H9 (cell line): Measurements from ENCODE around the gene CDH16. TPM values are rescaled to one million over a fixed set of nuclear protein-coding genes. Genes with fewer than 3 reads are reported as not detected.

ENCODE experiments used
- DNase-seq: peaks from one replicate; pipeline ENCODE4 v3.0.0-alpha.2; 2017
- H2AFZ ChIP-seq: one replicate; pipeline ENCODE4 v1.6.1; 2013; ENCODE audit warnings: mild to moderate bottlenecking, low read length, control low read depth, moderate library complexity
- H2AK5ac ChIP-seq: 2 replicates; pipeline ENCODE4 v1.6.1; 2013; ENCODE audit warnings: low read length, control low read depth, mixed read lengths; ENCODE audit not compliant: insufficient read length
- H2BK120ac ChIP-seq: one replicate; pipeline ENCODE4 v1.6.1; 2013; ENCODE audit warnings: low read depth, mild to moderate bottlenecking, low read length, control low read depth, inconsistent platforms; ENCODE audit not compliant: poor library complexity, severe bottlenecking
- H2BK12ac ChIP-seq: 2 replicates; pipeline ENCODE4 v1.6.1; 2013; ENCODE audit warnings: low read length, control low read depth, mixed read lengths, low read depth; ENCODE audit not compliant: insufficient read length
- H2BK15ac ChIP-seq: 2 replicates; pipeline ENCODE4 v1.6.1; 2013; ENCODE audit warnings: low read depth, low read length, control low read depth
- H2BK20ac ChIP-seq: one replicate; pipeline ENCODE4 v1.6.1; 2013; ENCODE audit warnings: low read depth, mild to moderate bottlenecking, low read length, control low read depth, inconsistent platforms; ENCODE audit not compliant: poor library complexity, severe bottlenecking
- H2BK5ac ChIP-seq: 2 replicates; pipeline ENCODE4 v1.6.1; 2013; ENCODE audit warnings: low read length, control low read depth, mixed read lengths; ENCODE audit not compliant: insufficient read length
- H3K14ac ChIP-seq: 2 replicates; pipeline ENCODE4 v1.6.1; 2013; ENCODE audit warnings: low read length, control low read depth; ENCODE audit not compliant: insufficient read depth
- H3K18ac ChIP-seq: 2 replicates; pipeline ENCODE4 v1.6.1; 2013; ENCODE audit warnings: low read depth, mild to moderate bottlenecking, mixed read lengths, low read length, control low read depth; ENCODE audit not compliant: insufficient read length
- H3K23ac ChIP-seq: 2 replicates; pipeline ENCODE4 v1.6.1; 2013; ENCODE audit warnings: low read length, control low read depth, mixed read lengths, low read depth; ENCODE audit not compliant: insufficient read length
- H3K23me2 ChIP-seq: 2 replicates; pipeline ENCODE4 v1.6.1; 2013; ENCODE audit warnings: low read depth, mild to moderate bottlenecking, mixed read lengths, low read length, control low read depth; ENCODE audit not compliant: insufficient read length, poor library complexity, severe bottlenecking
- H3K27ac ChIP-seq: 2 replicates; pipeline ENCODE4 v1.5.1; 2013; ENCODE audit warnings: low read length, control low read depth, mixed read lengths, low read depth; ENCODE audit not compliant: insufficient read length
- H3K27me3 ChIP-seq: 2 replicates; pipeline ENCODE4 v1.6.1; 2013; ENCODE audit warnings: low read length, control low read depth, inconsistent platforms; ENCODE audit not compliant: insufficient read depth
- H3K4ac ChIP-seq: 2 replicates; pipeline ENCODE4 v1.6.1; 2013; ENCODE audit warnings: low read depth, mild to moderate bottlenecking, control low read depth, inconsistent platforms, low read length, moderate library complexity
- H3K4me1 ChIP-seq: 2 replicates; pipeline ENCODE4 v1.6.1; 2013; ENCODE audit warnings: low read length, control low read depth, inconsistent platforms; ENCODE audit not compliant: insufficient read depth
- H3K4me2 ChIP-seq: 2 replicates; pipeline ENCODE4 v1.6.1; 2013; ENCODE audit warnings: low read length, control low read depth, mixed read lengths; ENCODE audit not compliant: insufficient read length, insufficient read depth
- H3K56ac ChIP-seq: 2 replicates; pipeline ENCODE4 v1.6.1; 2013; ENCODE audit warnings: low read depth, mild to moderate bottlenecking, mixed read lengths, low read length, control low read depth; ENCODE audit not compliant: insufficient read length
- H3K79me1 ChIP-seq: 2 replicates; pipeline ENCODE4 v1.6.1; 2013; ENCODE audit warnings: low read depth, mild to moderate bottlenecking, moderate library complexity, low read length, control low read depth, inconsistent platforms; ENCODE audit not compliant: insufficient read depth, poor library complexity, severe bottlenecking
- H3K79me2 ChIP-seq: 2 replicates; pipeline ENCODE4 v1.6.1; 2013; ENCODE audit warnings: low read length, control low read depth, inconsistent platforms; ENCODE audit not compliant: insufficient read depth
- H3K9ac ChIP-seq: 2 replicates; pipeline ENCODE4 v1.6.1; 2013; ENCODE audit warnings: low read length, control low read depth, mixed read lengths; ENCODE audit not compliant: insufficient read length; ENCODE audit errors: extremely low read depth
- H3K9me3 ChIP-seq: one replicate; pipeline ENCODE4 v1.6.1; 2013; ENCODE audit warnings: low read depth, low read length, inconsistent platforms; ENCODE audit not compliant: control insufficient read depth
- H3T11ph ChIP-seq: one replicate; pipeline ENCODE4 v1.6.1; 2013; ENCODE audit warnings: mild to moderate bottlenecking, low read length, control low read depth, inconsistent platforms
- H4K20me1 ChIP-seq: one replicate; pipeline ENCODE4 v1.6.1; 2013; ENCODE audit not compliant: control insufficient read depth, insufficient read length, insufficient read depth
- H4K5ac ChIP-seq: 2 replicates; pipeline ENCODE4 v1.6.1; 2013; ENCODE audit warnings: low read depth, mild to moderate bottlenecking, mixed read lengths, low read length, control low read depth; ENCODE audit not compliant: insufficient read length
- H4K8ac ChIP-seq: replicated peaks from 2 replicates; pipeline ENCODE4 v1.6.1; 2013; ENCODE audit warnings: low read length, control low read depth, mixed read lengths, low read depth; ENCODE audit not compliant: insufficient read length
- H4K91ac ChIP-seq: 2 replicates; pipeline ENCODE4 v1.6.1; 2013; ENCODE audit warnings: low read depth, mild to moderate bottlenecking, moderate library complexity, mixed read lengths, low read length, control low read depth; ENCODE audit not compliant: insufficient read length
- H3K27ac Mint-ChIP-seq, 3 experiments: 2 replicates in 2 of 3; 3 replicates in 1 of 3; pipeline ENCODE4 v1.8.0; 2020 to 2021; ENCODE audit warnings: mixed read lengths in 3 of 3, mild to moderate bottlenecking in 1 of 3, moderate library complexity in 1 of 3
- H3K27me3 Mint-ChIP-seq: 2 replicates; pipeline ENCODE4 v1.8.0; 2021; ENCODE audit warnings: low read depth, mild to moderate bottlenecking, moderate library complexity, mixed read lengths
- H3K36me3 Mint-ChIP-seq, 3 experiments: 2 replicates in 2 of 3; 3 replicates in 1 of 3; pipeline ENCODE4 v1.8.0; 2020 to 2021; ENCODE audit warnings: low read depth in 3 of 3, mixed read lengths in 3 of 3; ENCODE audit not compliant: insufficient read depth in 1 of 3
- H3K4me1 Mint-ChIP-seq, 2 experiments: 2 replicates each; pipeline ENCODE4 v1.8.0; 2020; ENCODE audit warnings: mixed read lengths in 2 of 2
- H3K4me3 Mint-ChIP-seq, 2 experiments: 2 replicates in 1 of 2; 3 replicates in 1 of 2; pipeline ENCODE4 v1.8.0; 2020 to 2021; ENCODE audit warnings: mild to moderate bottlenecking in 2 of 2, mixed read lengths in 2 of 2, moderate library complexity in 1 of 2
- H3K9me3 Mint-ChIP-seq, 2 experiments: 2 replicates in 1 of 2; 3 replicates in 1 of 2; pipeline ENCODE4 v1.8.0; 2020; ENCODE audit warnings: mild to moderate bottlenecking in 2 of 2, mixed read lengths in 2 of 2, moderate library complexity in 1 of 2
- CTCF ChIP-seq: fragments of 200-600 bp; sonication (generic); conservative IDR thresholded peaks from 3 replicates; pipeline ENCODE4 v1.8.0; 2021; ENCODE audit warnings: antibody characterized with exemption, mild to moderate bottlenecking
- total RNA-seq: library from RNA; stranded (reverse); gene quantifications from 2 replicates; pipeline ENCODE4 v1.2.1, GENCODE V29; 2021

The CDH16 gene
- total RNA-seq, 1 experiment from 2014 or later, result not detected

GRCh38 chr16:66939366-66939765, 20.7 kb upstream of the CDH16 start:
- no peak for DNase-seq
- Mint-ChIP-seq H3K4me1 (peaks cover 5 to 11% of the 10 kb centered on the region in 2 experiments), H3K27ac (no peak overlapping the region), H3K4me3 (no peak overlapping the region), H3K36me3 (peaks cover 13 to 41% (median 34%) of the 10 kb centered on the region in 3 experiments; a peak in 6 of 7 replicates), H3K27me3 (no peaks in the 10 kb centered on the region), H3K9me3 (no peaks in the 10 kb centered on the region)
- H2AK5ac ChIP-seq, result no peak overlapping the region
- H3K9ac ChIP-seq, result no peak overlapping the region
- no peak overlapping the region for H3K14ac ChIP-seq
- H3K23ac ChIP-seq, result no peak overlapping the region
- no peaks in the 10 kb centered on the region for H3K79me2 ChIP-seq
- no peak overlapping the region for H4K8ac ChIP-seq
- H3K18ac ChIP-seq, result no peak overlapping the region
- TF ChIP-seq CTCF, result no peak
- no peaks in the 10 kb centered on the region for H4K20me1 ChIP-seq
- H3K27ac ChIP-seq, result no peak overlapping the region
- no peak overlapping the region for H2BK15ac ChIP-seq
- H2BK120ac ChIP-seq, result no peak overlapping the region
- no peak overlapping the region for H3K56ac ChIP-seq
- H3K9me3 ChIP-seq, result no peaks in the 10 kb centered on the region
- H3K4me1 ChIP-seq, result no peaks in the 10 kb centered on the region
- no peak overlapping the region for H2BK20ac ChIP-seq
- H3K79me1 ChIP-seq, result no peaks in the 10 kb centered on the region
- H2BK12ac ChIP-seq, result no peak overlapping the region
- no peak overlapping the region for H2AFZ ChIP-seq
- H3K23me2 ChIP-seq, result peaks cover 7% of the 10 kb centered on the region
- H3K4me2 ChIP-seq, result no peak overlapping the region
- no peak overlapping the region for H3K4ac ChIP-seq
- H2BK5ac ChIP-seq, result no peak overlapping the region
- no peak overlapping the region for H3T11ph ChIP-seq
- no peak overlapping the region for H4K5ac ChIP-seq
- H3K27me3 ChIP-seq, result no peaks in the 10 kb centered on the region
- no peak overlapping the region for H4K91ac ChIP-seq
